Trophoblast cell (in vitro differentiated cells and primary cell): ENCODE measurements around the gene CENPT.

Experiments
- DNase-seq, 2 donors: peaks; one replicate each; pipeline ENCODE4 v3.0.0-alpha.2; 2016
- H2AFZ ChIP-seq: 2 replicates; pipeline ENCODE4 v1.6.1; 2013; ENCODE audit warnings: low read length, moderate library complexity, mild to moderate bottlenecking; ENCODE audit not compliant: insufficient read depth, poor library complexity
- H2AK5ac ChIP-seq: 2 replicates; pipeline ENCODE4 v1.6.1; 2013; ENCODE audit warnings: mild to moderate bottlenecking, low read length
- H2BK120ac ChIP-seq: 2 replicates; pipeline ENCODE4 v1.6.1; 2013; ENCODE audit warnings: low read length, mild to moderate bottlenecking, moderate library complexity; ENCODE audit not compliant: insufficient read depth, poor library complexity
- H2BK12ac ChIP-seq: 2 replicates; pipeline ENCODE4 v1.6.1; 2013; ENCODE audit warnings: mild to moderate bottlenecking, low read length, moderate library complexity
- H2BK5ac ChIP-seq: 2 replicates; pipeline ENCODE4 v1.6.1; 2013; ENCODE audit warnings: low read length, low read depth, moderate library complexity, mild to moderate bottlenecking; ENCODE audit not compliant: poor library complexity
- H3K14ac ChIP-seq: 2 replicates; pipeline ENCODE4 v1.6.1; 2013; ENCODE audit warnings: mild to moderate bottlenecking, low read length
- H3K18ac ChIP-seq: 2 replicates; pipeline ENCODE4 v1.6.1; 2013; ENCODE audit warnings: mild to moderate bottlenecking, low read length
- H3K23ac ChIP-seq: 2 replicates; pipeline ENCODE4 v1.6.1; 2013; ENCODE audit warnings: low read length
- H3K27ac ChIP-seq: 2 replicates; pipeline ENCODE4 v1.5.1; 2013; ENCODE audit warnings: low read depth, mild to moderate bottlenecking, inconsistent platforms, low read length, moderate library complexity
- H3K27me3 ChIP-seq: 2 replicates; pipeline ENCODE4 v1.6.1; 2013; ENCODE audit warnings: inconsistent platforms, mild to moderate bottlenecking, low read length, moderate library complexity; ENCODE audit not compliant: insufficient read depth
- H3K36me3 ChIP-seq, 2 experiments: 1 replicate in 1 of 2; 2 replicates in 1 of 2; pipeline ENCODE4 v1.6.1; 2013; ENCODE audit warnings: low read length in 2 of 2, mild to moderate bottlenecking in 2 of 2, moderate library complexity in 1 of 2; ENCODE audit not compliant: insufficient read depth in 2 of 2, control insufficient read depth in 1 of 2
- H3K4ac ChIP-seq: 2 replicates; pipeline ENCODE4 v1.6.1; 2013; ENCODE audit warnings: low read depth, mild to moderate bottlenecking, low read length, moderate library complexity
- H3K4me1 ChIP-seq, 2 experiments: 1 replicate in 1 of 2; 2 replicates in 1 of 2; pipeline ENCODE4 v1.6.1; 2013; ENCODE audit warnings: low read length in 2 of 2, mild to moderate bottlenecking in 2 of 2, moderate library complexity in 1 of 2; ENCODE audit not compliant: insufficient read depth in 2 of 2, control insufficient read depth in 1 of 2
- H3K4me2 ChIP-seq: 2 replicates; pipeline ENCODE4 v1.6.1; 2013; ENCODE audit warnings: inconsistent platforms, mild to moderate bottlenecking, low read length, moderate library complexity
- H3K4me3 ChIP-seq: 2 replicates; pipeline ENCODE4 v1.5.1; 2013; ENCODE audit warnings: mild to moderate bottlenecking, low read depth, low read length, inconsistent platforms
- H3K79me1 ChIP-seq: one replicate; pipeline ENCODE4 v1.6.1; 2013; ENCODE audit warnings: low read length
- H3K79me2 ChIP-seq: 2 replicates; pipeline ENCODE4 v1.6.1; 2013; ENCODE audit warnings: low read length, mild to moderate bottlenecking; ENCODE audit not compliant: control insufficient read depth, insufficient read depth, poor library complexity
- H3K9ac ChIP-seq: 2 replicates; pipeline ENCODE4 v1.6.1; 2013; ENCODE audit warnings: mild to moderate bottlenecking, low read length
- H3K9me3 ChIP-seq: 2 replicates; pipeline ENCODE4 v1.6.1; 2013; ENCODE audit warnings: low read depth, mild to moderate bottlenecking, control low read depth, inconsistent platforms, low read length; ENCODE audit not compliant: insufficient read depth
- H4K12ac ChIP-seq: 2 replicates; pipeline ENCODE4 v1.6.1; 2013; ENCODE audit warnings: low read depth, mild to moderate bottlenecking, low read length, moderate library complexity
- H4K8ac ChIP-seq: 2 replicates; pipeline ENCODE4 v1.6.1; 2013; ENCODE audit warnings: low read depth, mild to moderate bottlenecking, low read length, moderate library complexity
- H4K91ac ChIP-seq: one replicate; pipeline ENCODE4 v1.6.1; 2013; ENCODE audit warnings: low read depth, mild to moderate bottlenecking, low read length, moderate library complexity
- WGBS: extraction: QIAGEN DNeasy Blood & Tissue Kit; methylation state at CpG from one replicate; pipeline ENCODE4 v1.1.7; 2013; ENCODE audit warnings: missing lambda C conversion rate; ENCODE audit not compliant: insufficient read length, insufficient coverage; ENCODE audit errors: extremely low coverage; 5-methylcytosine and 5-hydroxymethylcytosine counted together

The CENPT gene

DNA sequence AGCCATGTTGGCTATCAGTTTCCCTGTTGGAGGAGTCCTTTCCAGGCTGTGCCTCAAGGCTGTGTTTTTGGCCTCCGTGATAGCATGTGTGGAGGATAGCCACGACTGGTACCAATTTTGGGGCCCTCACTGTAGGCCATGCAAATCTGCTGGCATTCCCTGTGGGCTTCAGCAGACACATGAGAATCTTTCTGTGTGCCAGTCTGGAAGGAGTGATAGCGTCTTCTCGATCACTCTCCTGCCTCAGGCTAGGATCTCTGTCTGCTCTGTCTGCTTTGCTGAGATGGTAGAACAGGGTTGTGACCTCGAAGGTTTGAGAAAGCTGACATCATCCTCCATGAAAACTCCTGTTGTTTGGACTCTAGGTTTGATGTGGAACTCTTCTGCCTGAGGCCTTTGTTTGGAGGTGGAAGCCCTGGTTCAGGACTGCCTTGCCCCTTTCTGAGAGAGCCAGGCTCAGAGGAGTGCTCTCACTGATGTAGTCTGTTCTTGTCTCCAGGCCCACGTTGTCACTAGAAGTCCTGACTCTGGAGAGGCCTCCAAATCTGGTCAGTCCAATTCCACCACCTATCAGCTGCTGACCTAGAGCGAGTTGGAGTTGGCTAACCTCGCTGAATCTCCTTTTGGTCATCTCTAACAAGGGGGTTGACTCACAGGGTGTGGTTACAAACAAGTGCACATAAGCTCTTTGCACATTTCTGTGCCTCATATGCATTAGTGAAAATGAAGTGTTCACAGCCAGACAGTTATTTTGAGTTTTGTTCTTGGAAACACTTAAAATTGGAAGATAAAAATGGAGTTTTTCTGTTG, 13.3 kb upstream of the CENPT start:
- Histone ChIP-seq H3K79me1 (no peaks in the 10 kb centered on the region), H3K79me2 (peaks cover 24% of the 10 kb centered on the region), H3K23ac (no peak overlapping the region), H4K91ac (no peak overlapping the region), H2BK12ac (no peak overlapping the region), H3K4me3 (no peak overlapping the region), H3K36me3 (peaks cover 40 to 51% of the 10 kb centered on the region in 2 experiments), H3K4ac (peak overlapping the region; percentile 32), H3K4me1 (peaks cover 15 to 22% of the 10 kb centered on the region in 2 experiments), H2AFZ (no peak overlapping the region), H2BK120ac (no peak overlapping the region), H4K8ac (no peak overlapping the region), H3K4me2 (no peak overlapping the region), H3K27me3 (no peaks in the 10 kb centered on the region), H4K12ac (no peak overlapping the region), H3K14ac (no peak overlapping the region), H3K27ac (peak overlapping the region; percentile 31), H2AK5ac (no peak overlapping the region), H3K9me3 (no peaks in the 10 kb centered on the region), H2BK5ac (no peak overlapping the region), H3K18ac (no peak overlapping the region), H3K9ac (no peak overlapping the region)
- peak; percentile 58 to 63 for DNase-seq
- WGBS: no CpG with 5 or more reads among the region's 8 CpGs

GRCh38 chr16:67858500-67858899, 11.0 kb upstream of the CENPT start:
- no CpG with 5 or more reads among the region's 4 CpGs for WGBS
- peak in 1 of 2 donors; percentile 52 for DNase-seq
- H3K27me3 ChIP-seq: no peaks in the 10 kb centered on the region
- no peak overlapping the region for H2AK5ac ChIP-seq
- peaks cover 42% of the 10 kb centered on the region for H3K79me2 ChIP-seq
- no peak overlapping the region for H3K27ac ChIP-seq
- H3K23ac ChIP-seq: no peak overlapping the region
- no peak overlapping the region for H3K14ac ChIP-seq
- peaks cover 21 to 32% of the 10 kb centered on the region in 2 experiments for H3K4me1 ChIP-seq
- no peak overlapping the region for H2BK5ac ChIP-seq
- H2BK12ac ChIP-seq: no peak overlapping the region
- H3K36me3 ChIP-seq: peaks cover 38 to 40% of the 10 kb centered on the region in 2 experiments
- H3K79me1 ChIP-seq: no peaks in the 10 kb centered on the region
- no peak overlapping the region for H4K91ac ChIP-seq
- no peak overlapping the region for H3K9ac ChIP-seq
- no peak overlapping the region for H2BK120ac ChIP-seq
- H4K12ac ChIP-seq: no peak overlapping the region
- no peak overlapping the region for H3K4me2 ChIP-seq
- no peak overlapping the region for H3K4me3 ChIP-seq
- no peak overlapping the region for H2AFZ ChIP-seq
- H3K18ac ChIP-seq: no peak overlapping the region
- no peaks in the 10 kb centered on the region for H3K9me3 ChIP-seq
- H4K8ac ChIP-seq: no peak overlapping the region
- peak overlapping the region; percentile 48 for H3K4ac ChIP-seq

DNA sequence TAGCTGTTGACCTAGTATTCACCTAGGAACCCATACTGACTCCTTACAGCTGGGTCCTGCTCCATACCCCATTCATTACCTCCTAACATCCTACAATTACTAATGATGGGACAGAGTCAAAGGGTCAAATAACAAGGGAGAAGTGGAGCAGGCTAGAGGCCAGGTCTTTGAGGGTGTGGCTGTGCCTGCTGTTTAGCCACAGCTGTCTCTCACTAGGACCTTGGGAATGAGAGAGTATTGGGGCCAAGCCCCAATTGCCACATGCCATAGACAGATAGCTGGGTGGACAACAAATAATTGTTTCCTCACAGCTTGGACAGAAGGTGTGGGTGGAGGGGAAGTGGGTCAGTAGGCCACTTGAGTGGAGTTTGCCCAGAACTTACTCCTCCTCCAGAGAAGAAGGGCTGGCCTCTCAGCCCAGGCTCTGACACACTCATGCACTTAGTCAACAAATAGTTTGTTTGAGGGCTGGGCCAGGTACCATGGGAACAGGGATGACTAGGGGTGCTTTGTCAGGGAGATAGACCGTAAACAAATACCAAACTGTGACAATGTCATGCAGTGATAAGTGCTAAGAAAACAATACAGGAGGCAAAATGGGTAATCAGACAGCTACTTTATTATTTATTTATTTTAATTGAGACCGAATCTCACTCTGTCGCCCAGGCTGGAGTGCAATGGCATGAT, 10.2 kb upstream of the CENPT start:
- H4K8ac ChIP-seq: no peak overlapping the region
- no CpG with 5 or more reads among the region's 3 CpGs for WGBS

DNA sequence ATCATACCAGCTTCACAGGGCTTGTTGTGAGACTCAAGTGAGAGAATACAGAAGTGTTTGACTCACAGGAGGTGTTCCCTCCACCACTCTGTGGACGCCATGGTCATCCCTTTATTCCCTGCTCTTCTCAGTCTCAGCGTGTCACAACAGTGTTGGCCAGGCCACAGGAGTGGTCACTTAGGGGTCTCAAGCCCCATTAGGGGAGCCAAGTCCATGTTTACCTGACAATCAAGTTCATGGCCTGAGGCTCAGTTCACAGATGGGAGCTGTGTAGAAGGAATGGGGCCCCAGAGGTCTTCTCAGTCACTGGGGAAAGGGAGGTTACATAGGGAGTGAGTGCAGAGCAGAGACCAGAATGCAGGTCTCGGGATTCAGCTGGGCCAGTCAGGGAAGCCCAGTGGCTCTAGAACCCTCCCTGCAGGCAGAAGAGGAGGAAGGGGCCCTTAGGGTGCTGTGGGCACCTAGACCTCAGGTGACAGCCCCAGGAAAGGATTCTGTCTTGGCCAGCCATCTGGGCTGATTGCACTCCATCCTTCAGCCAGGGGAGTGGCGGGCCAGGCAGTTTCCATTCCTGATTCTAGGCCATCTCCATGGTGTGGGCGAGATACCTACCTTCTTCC, 9.5 kb upstream of the CENPT start:
- H3K9me3 ChIP-seq: no peaks in the 10 kb centered on the region
- H3K79me2 ChIP-seq: peaks cover 46% of the 10 kb centered on the region
- H3K4me1 ChIP-seq: peaks cover 21 to 32% of the 10 kb centered on the region in 2 experiments
- H2BK12ac ChIP-seq: no peak overlapping the region
- peak; percentile 43 to 51 for DNase-seq
- H3K36me3 ChIP-seq: peaks cover 32 to 33% of the 10 kb centered on the region in 2 experiments
- no peak overlapping the region for H4K12ac ChIP-seq
- H4K8ac ChIP-seq: no peak overlapping the region
- no peak overlapping the region for H3K23ac ChIP-seq
- no peak overlapping the region for H2BK120ac ChIP-seq
- WGBS: no CpG with 5 or more reads among the region's 5 CpGs
- H2BK5ac ChIP-seq: no peak overlapping the region
- H3K4me3 ChIP-seq: no peak overlapping the region
- no peaks in the 10 kb centered on the region for H3K79me1 ChIP-seq
- H3K14ac ChIP-seq: no peak overlapping the region
- peak overlapping the region; percentile 35 for H3K4ac ChIP-seq
- no peak overlapping the region for H4K91ac ChIP-seq
- H3K4me2 ChIP-seq: no peak overlapping the region
- H2AFZ ChIP-seq: no peak overlapping the region
- H3K27me3 ChIP-seq: no peaks in the 10 kb centered on the region
- no peak overlapping the region for H2AK5ac ChIP-seq
- no peak overlapping the region for H3K18ac ChIP-seq
- peak overlapping the region; percentile 7 for H3K27ac ChIP-seq
- no peak overlapping the region for H3K9ac ChIP-seq

More for the DNA sequence above, 10.2 kb upstream of the CENPT start:
- no peak overlapping the region for H2BK120ac ChIP-seq
- H2AFZ ChIP-seq: no peak overlapping the region
- H3K9ac ChIP-seq: no peak overlapping the region
- H3K79me1 ChIP-seq: no peaks in the 10 kb centered on the region
- no peaks in the 10 kb centered on the region for H3K9me3 ChIP-seq
- H3K14ac ChIP-seq: no peak overlapping the region
- H3K23ac ChIP-seq: no peak overlapping the region
- peak overlapping the region; percentile 5 for H3K4ac ChIP-seq
- no peak overlapping the region for H4K91ac ChIP-seq
- H3K18ac ChIP-seq: no peak overlapping the region
- H3K27ac ChIP-seq: peak overlapping the region; percentile 7
- H3K4me3 ChIP-seq: no peak overlapping the region
- peak; percentile 98 to 99 for DNase-seq
- H3K27me3 ChIP-seq: no peaks in the 10 kb centered on the region
- no peak overlapping the region for H2AK5ac ChIP-seq
- H3K79me2 ChIP-seq: peaks cover 44% of the 10 kb centered on the region
- H3K4me1 ChIP-seq: peaks cover 21 to 32% of the 10 kb centered on the region in 2 experiments
- no peak overlapping the region for H2BK12ac ChIP-seq
- H4K12ac ChIP-seq: no peak overlapping the region
- H2BK5ac ChIP-seq: no peak overlapping the region
- peaks cover 33 to 34% of the 10 kb centered on the region in 2 experiments for H3K36me3 ChIP-seq
- H3K4me2 ChIP-seq: peak overlapping the region; percentile 30
